OCI-M1 (cell line): ENCODE data around the gene SH2B2.
A peak's percentile ranks its signal among the peaks of the same experiment; 100 is the strongest.
"Not testable (repeated sequence)": the region's sequence is repeated elsewhere in the genome, so short reads cannot be mapped to it uniquely, and the experiment has no call there.

Experiments
- DNase-seq: peaks from one replicate; lab custom pipeline; 2025; lab: John Stamatoyannopoulos, UW

The SH2B2 gene

DNA sequence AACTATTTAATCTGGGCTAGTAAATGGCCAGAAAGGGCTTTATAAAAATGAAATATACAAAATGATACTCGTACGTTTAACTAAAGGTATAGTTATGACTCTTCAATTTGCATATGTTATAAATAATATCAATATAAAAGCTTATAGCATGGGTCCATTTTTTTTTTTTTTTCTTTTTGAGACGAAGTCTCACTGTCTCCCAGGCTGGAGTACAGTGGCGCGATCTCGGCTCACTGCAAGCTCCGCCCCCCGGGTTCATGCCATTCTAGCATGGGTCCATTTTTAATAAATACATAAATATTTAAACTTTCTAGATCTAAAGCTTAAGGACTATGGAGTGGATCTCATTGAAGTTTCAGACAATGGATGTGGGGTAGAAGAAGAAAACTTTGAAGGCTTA is 50.3 kb downstream of the SH2B2 start:
- not testable (repeated sequence) for DNase-seq

DNA sequence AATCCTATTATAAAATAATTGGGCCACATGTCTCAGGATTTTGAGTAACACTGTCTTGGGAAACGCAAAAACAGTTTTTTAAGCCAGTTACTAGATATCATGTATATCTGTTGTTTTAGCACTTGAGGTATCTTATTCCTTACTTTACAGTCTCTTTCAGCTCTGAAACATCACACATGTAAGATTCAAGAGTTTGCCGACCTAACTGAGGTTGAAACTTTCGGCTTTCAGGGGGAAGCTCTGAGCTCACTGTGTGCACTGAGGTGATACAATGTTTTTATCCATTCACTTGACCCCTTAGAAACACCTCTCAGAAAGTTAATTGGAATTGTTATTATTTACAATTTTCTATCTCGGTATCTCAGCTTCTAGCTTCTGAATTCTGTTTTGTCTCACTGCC is 50.8 kb downstream of the SH2B2 start:
- not testable (repeated sequence) for DNase-seq

DNA sequence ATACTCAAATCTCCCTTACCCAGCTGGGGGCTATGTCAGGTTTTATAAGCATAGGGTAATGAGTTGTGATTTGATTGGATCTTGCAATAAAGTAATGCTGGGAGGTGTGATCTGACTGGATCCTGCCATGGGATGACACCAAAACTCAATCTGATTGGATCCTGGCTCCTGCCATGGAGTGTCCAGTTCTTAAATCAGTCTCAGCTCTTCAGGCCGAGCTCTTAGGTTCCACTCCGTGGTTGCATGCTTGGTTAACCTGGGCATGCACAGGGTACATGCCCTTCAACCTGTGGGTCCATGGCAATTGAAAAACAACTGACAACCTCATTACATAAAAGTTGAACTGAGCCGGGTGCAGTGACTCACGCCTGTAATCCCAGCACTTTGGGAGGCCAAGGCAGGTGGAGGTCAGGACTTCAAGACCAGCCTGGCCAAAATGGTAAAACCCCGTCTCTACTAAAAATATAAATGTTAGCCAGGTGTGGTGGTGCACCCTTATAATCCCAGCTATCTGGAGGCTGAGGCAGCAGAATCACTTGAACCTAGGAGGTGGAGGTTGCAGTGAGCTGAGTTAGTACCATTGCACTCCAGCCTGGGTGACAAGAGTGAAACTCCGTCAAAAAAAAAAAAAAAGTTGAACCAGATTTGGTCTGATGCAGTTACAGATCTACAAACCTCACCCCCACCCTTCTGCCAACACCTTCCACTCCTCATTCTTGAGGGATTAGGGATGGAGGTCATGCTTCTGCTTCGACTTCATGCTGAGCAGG is 54.1 kb downstream of the SH2B2 start:
- DNase-seq, result not testable (repeated sequence)

DNA sequence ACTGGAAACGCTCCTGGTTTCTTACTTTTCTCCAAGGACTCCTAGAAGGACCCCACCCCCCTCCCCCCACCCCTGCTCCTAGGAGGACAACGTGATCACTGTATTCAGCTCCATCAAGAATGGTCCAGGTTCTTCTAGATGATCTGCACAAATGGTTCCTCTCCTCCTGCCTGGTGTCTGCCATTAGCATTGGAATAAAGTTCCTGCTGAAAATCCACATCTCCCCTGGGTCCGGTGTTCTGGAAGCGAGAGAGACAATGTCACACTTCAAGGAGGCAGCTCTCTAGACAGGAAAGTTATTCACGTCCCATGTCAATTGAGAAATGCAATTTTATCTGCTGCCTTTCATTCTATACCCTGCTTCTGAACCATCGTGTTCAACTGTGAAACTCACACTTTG is 60.3 kb downstream of the SH2B2 start:
- DNase-seq, result not testable (repeated sequence)

DNA sequence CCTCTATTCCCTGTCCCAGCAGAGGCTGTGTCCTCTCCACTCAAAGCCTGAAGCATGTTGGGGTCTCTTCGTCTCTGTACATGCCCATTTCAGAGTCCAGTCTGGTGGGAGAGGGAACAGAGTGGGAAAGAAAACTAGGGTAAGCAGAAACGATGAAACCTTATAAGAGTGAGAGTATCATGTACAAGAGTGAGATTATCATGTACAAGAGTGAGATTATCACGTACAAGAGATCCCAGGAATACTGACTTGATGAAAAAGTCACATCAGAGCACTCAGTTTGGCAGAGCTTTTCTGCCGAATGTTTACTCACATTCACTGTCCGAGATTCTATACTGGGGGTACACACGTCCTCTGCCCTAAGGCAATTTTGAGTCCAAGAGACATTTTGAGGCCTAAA is 69.7 kb downstream of the SH2B2 start, which contains the start of gene SPDYE6:
SPDYE6 (minus strand) TSS at position 101 of the 400 bp plus-strand sequence. CDS start 421 bp downstream, outside the sequence.
- not testable (repeated sequence) for DNase-seq

DNA sequence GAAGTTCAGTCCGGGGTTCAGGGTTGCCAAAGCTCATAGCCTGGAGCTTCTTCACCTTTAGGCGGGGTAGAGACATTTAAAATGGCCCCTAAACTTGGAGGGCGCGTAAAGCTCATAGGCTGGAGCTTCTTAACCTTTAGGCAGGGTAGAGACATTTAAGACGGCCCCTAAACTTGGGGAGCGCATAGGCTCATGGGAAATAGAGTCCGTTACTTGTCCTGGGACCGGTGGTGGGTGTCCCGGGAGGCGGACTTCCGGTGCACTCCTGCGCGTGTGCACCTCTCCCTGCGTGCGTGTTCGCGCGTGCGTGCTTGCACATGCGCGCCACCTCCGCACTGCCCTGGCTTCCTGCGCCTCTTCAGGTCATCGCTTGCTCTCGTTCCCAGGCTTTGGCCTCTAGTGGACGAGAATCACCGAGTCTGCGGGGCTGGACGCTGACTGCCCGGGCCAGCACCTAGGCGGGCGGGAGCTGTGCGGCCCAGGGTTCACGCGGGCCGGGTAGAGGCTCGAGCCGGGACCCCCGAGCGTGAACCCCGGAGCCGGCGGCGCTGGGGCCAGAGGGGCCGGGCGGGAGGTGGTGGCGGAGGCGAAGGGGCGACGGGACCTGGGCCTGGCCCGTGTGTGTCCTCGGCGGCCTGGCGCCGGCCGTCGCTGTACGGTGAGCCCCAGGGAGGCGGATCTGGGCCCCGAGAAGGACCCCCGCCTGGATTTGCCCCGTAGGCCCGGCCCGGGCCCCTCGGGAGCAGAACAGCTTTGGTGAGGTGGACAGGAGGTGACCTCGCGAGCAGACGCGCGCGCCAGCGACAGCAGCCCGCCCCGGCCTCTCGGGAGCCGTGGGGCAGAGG is 77.1 kb downstream of the SH2B2 start:
- peak; percentile 97 for DNase-seq

DNA sequence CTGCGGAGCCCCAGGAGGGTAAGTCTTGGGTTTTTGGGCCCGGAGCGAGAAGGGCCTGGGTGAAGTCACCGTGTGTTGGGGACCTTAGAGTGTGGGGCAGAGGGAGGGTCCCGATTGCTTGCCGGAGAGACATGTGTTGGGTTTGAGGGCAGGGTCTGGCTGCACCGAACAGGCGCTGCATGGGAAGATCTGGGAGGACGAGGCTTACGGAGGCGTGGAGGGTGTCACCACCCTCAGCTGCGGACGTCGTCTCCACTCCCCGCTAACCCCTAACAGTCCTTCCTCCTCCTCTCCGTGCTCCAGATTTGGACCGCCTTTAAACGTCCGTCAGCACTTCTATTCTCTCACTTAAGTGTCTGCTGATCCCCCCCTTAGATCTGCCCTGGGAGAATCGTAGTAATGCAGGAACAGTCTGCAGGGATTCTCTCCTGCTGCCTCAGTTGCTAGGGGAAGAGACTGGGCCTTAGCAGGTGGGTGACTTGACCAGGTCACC is 77.8 kb downstream of the SH2B2 start:
- DNase-seq, result not testable (repeated sequence)

DNA sequence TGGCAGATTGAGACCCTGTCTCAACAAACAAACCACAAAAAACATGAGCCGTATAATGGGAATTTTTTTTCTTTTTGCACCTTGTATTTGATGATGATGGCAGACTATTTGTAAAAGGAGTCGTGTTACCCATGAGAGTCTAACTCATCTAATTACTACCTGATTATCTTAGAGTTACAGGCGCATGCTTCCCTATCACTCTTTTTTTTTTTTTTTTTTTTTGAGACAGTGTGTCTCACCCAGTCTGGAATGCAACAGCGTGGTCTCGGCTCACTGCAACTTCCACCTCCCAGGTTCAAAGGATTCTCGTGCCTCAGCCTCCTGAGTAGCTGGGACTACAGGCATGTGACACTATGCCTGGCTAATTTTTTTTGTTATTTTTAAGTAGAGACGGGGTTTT is 78.7 kb downstream of the SH2B2 start:
- not testable (repeated sequence) for DNase-seq

DNA sequence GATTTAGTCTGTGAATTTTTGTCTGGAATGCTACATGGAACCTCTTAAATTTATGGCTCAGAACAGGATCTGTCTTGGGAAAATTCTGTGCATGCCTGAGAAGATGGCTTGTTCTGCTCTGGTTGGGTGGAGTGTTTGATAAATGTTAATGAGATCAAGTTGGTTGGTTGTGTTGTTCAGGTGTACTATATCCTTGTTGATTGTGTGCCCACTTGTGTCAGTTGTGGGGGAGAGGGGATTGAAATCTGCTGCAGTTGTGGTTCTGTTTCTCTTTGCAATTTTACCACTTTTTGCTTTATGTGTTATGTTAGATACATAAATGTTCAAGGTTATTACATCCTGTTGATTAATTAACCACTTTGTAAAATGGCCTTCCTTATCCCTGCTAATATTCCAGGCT is 83.4 kb downstream of the SH2B2 start:
- not testable (repeated sequence) for DNase-seq
